HEK293 (cell line): ENCODE data around the gene PREX1.

Experiments used
- CTCF ChIA-PET: fragments of 350-600 bp; formaldehyde crosslinking; extraction: SDS; loops from one replicate; lab custom pipeline; 2021; ENCODE audit warnings: antibody characterized with exemption; lab: Yijun Ruan, JAX
- POLR2A ChIA-PET: fragments of 300-600 bp; formaldehyde crosslinking; extraction: SDS; loops from one replicate; lab custom pipeline; 2020; ENCODE audit warnings: antibody characterized with exemption, inconsistent platforms; lab: Yijun Ruan, JAX
- H3K27ac ChIP-seq: fragments of 200-500 bp; sonication (Bioruptor generic); 2 replicates; pipeline ENCODE4 v1.5.1; 2014; ENCODE audit warnings: low read depth, low read length, control low read depth, inconsistent platforms; ENCODE audit errors: extremely low read depth
- H3K36me3 ChIP-seq, 2 experiments: fragments of 200-500 bp in 1 of 2; sonication (Bioruptor generic) in 1 of 2; 1 replicate in 1 of 2; 2 replicates in 1 of 2; pipeline ENCODE4 v1.5.1; 2014 to 2017; ENCODE audit warnings: inconsistent platforms in 2 of 2, low read length in 2 of 2; ENCODE audit not compliant: control insufficient read depth in 2 of 2, insufficient read depth in 1 of 2
- H3K4me1 ChIP-seq: fragments of 200-500 bp; sonication (Bioruptor generic); 2 replicates; pipeline ENCODE4 v1.5.1; 2014; ENCODE audit warnings: mild to moderate bottlenecking, low read length, inconsistent platforms; ENCODE audit not compliant: control insufficient read depth, insufficient read depth
- H3K4me3 ChIP-seq: 2 replicates; pipeline ENCODE4 v1.5.1; 2011; ENCODE audit warnings: low read depth, mild to moderate bottlenecking, control low read depth, low read length, moderate library complexity
- H3K9me3 ChIP-seq: fragments of 200-500 bp; sonication (Bioruptor generic); 2 replicates; pipeline ENCODE4 v1.5.1; 2014; ENCODE audit warnings: low read depth, low read length, inconsistent platforms; ENCODE audit not compliant: control insufficient read depth, insufficient read depth
- HOXA7 ChIP-seq: sonication (generic); formaldehyde crosslinking; IDR thresholded peaks from 2 replicates; pipeline ENCODE4 v1.8.1; 2022; ENCODE audit warnings: missing genetic modification reagents, borderline replicate concordance
- KLF1 ChIP-seq: fragments of 450-650 bp; formaldehyde crosslinking; IDR thresholded peaks from 2 replicates; pipeline ENCODE4 v1.5.1; 2016; ENCODE audit warnings: missing biosample characterization, missing genetic modification characterization
- KLF8 ChIP-seq: fragments of 450-650 bp; formaldehyde crosslinking; IDR thresholded peaks from 2 replicates; pipeline ENCODE4 v1.5.1; 2016; ENCODE audit warnings: missing biosample characterization, missing genetic modification characterization
- MEIS1 ChIP-seq: sonication (generic); formaldehyde crosslinking; IDR thresholded peaks from 2 replicates; pipeline ENCODE4 v1.8.1; 2022; ENCODE audit warnings: missing genetic modification reagents, mild to moderate bottlenecking, borderline replicate concordance
- YY2 ChIP-seq: fragments of 450-650 bp; formaldehyde crosslinking; IDR thresholded peaks from 2 replicates; pipeline ENCODE4 v1.5.1; 2016; ENCODE audit warnings: missing biosample characterization, missing genetic modification characterization
- ZNF132 ChIP-seq: fragments of 450-650 bp; formaldehyde crosslinking; IDR thresholded peaks from 2 replicates; pipeline ENCODE4 v1.5.1; 2017; ENCODE audit warnings: missing biosample characterization, missing genetic modification characterization, borderline replicate concordance
- ZNF133 ChIP-seq: fragments of 450-650 bp; formaldehyde crosslinking; IDR thresholded peaks from 2 replicates; pipeline ENCODE4 v1.5.1; 2016; ENCODE audit warnings: missing biosample characterization, missing genetic modification characterization
- ZNF202 ChIP-seq: fragments of 450-650 bp; formaldehyde crosslinking; IDR thresholded peaks from 2 replicates; pipeline ENCODE4 v1.5.1; 2016; ENCODE audit warnings: missing biosample characterization, missing genetic modification characterization, borderline replicate concordance
- ZNF239 ChIP-seq: fragments of 450-650 bp; formaldehyde crosslinking; IDR thresholded peaks from 2 replicates; pipeline ENCODE4 v1.5.1; 2016; ENCODE audit warnings: missing biosample characterization, missing genetic modification characterization
- ZNF366 ChIP-seq: fragments of 450-650 bp; formaldehyde crosslinking; conservative IDR thresholded peaks from 2 replicates; pipeline ENCODE4 v1.5.1; 2016; ENCODE audit warnings: missing biosample characterization, missing genetic modification characterization
- ZNF426 ChIP-seq: fragments of 450-650 bp; formaldehyde crosslinking; IDR thresholded peaks from 2 replicates; pipeline ENCODE4 v1.5.1; 2017; ENCODE audit warnings: missing biosample characterization, missing genetic modification characterization, mild to moderate bottlenecking, inconsistent platforms, moderate library complexity
- ZNF501 ChIP-seq: fragments of 450-650 bp; formaldehyde crosslinking; IDR thresholded peaks from 2 replicates; pipeline ENCODE4 v1.5.1; 2016; ENCODE audit warnings: missing biosample characterization, missing genetic modification characterization
- ZNF621 ChIP-seq: fragments of 450-650 bp; formaldehyde crosslinking; IDR thresholded peaks from 2 replicates; pipeline ENCODE4 v1.5.1; 2017; ENCODE audit warnings: missing biosample characterization, missing genetic modification characterization
- ZNF658 ChIP-seq: fragments of 450-650 bp; formaldehyde crosslinking; IDR thresholded peaks from 2 replicates; pipeline ENCODE4; 2016; ENCODE audit warnings: missing biosample characterization, missing genetic modification characterization
- ZSCAN23 ChIP-seq: fragments of 450-650 bp; formaldehyde crosslinking; IDR thresholded peaks from 2 replicates; pipeline ENCODE4 v1.5.1; 2016; ENCODE audit warnings: missing biosample characterization, missing genetic modification characterization
- TF ChIP-seq, protein P1 (sequence below): fragments of 450-650 bp; formaldehyde crosslinking; IDR thresholded peaks from 2 replicates; pipeline ENCODE4 v1.5.1; 2016; ENCODE audit warnings: missing biosample characterization, missing genetic modification characterization, low read depth
- TF ChIP-seq, protein P2 (sequence below): fragments of 450-650 bp; formaldehyde crosslinking; IDR thresholded peaks from 2 replicates; pipeline ENCODE4 v1.5.1; 2016; ENCODE audit warnings: missing biosample characterization, missing genetic modification characterization, borderline replicate concordance
- TF ChIP-seq, protein P3 (sequence below): fragments of 450-650 bp; formaldehyde crosslinking; IDR thresholded peaks from 2 replicates; pipeline ENCODE4 v1.5.1; 2016; ENCODE audit warnings: missing biosample characterization, missing genetic modification characterization
- TF ChIP-seq, protein P4 (sequence below): fragments of 450-650 bp; formaldehyde crosslinking; IDR thresholded peaks from 2 replicates; pipeline ENCODE4 v1.5.1; 2016; ENCODE audit warnings: missing biosample characterization, missing genetic modification characterization

PREX1 gene

DNA sequence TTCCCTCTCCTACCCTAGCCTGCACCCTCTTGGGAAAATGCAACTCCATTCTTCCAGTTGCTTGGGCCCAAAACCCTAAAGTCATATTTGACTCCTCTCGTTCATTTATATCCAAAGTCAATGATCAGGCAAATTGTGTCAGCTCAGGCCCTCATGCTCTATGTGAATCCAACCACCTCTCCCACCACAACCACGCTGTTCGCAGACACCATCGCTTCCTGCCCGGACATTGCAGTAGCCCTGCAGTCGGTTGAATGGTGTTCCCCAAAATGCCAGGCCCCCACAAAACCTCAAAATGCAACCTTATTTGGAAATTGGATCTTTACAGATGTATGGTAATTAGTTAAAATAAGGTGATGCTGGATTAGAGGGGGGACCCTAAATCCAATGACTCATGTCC is 98.3 kb downstream of the PREX1 start:
- H3K4me1 ChIP-seq: no peaks in the 10 kb centered on the region
- TF ChIP-seq YY2 (no peak), ZNF132 (tag by site-specific recombination) (no peak), ZSCAN23 (tag by site-specific recombination) (no peak), ZNF366 (tag by site-specific recombination) (no peak)
- TF ChIP-seq, protein P1, sequence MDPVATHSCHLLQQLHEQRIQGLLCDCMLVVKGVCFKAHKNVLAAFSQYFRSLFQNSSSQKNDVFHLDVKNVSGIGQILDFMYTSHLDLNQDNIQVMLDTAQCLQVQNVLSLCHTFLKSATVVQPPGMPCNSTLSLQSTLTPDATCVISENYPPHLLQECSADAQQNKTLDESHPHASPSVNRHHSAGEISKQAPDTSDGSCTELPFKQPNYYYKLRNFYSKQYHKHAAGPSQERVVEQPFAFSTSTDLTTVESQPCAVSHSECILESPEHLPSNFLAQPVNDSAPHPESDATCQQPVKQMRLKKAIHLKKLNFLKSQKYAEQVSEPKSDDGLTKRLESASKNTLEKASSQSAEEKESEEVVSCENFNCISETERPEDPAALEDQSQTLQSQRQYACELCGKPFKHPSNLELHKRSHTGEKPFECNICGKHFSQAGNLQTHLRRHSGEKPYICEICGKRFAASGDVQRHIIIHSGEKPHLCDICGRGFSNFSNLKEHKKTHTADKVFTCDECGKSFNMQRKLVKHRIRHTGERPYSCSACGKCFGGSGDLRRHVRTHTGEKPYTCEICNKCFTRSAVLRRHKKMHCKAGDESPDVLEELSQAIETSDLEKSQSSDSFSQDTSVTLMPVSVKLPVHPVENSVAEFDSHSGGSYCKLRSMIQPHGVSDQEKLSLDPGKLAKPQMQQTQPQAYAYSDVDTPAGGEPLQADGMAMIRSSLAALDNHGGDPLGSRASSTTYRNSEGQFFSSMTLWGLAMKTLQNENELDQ (tag by site-specific recombination): no peak
- TF ChIP-seq, protein P2, sequence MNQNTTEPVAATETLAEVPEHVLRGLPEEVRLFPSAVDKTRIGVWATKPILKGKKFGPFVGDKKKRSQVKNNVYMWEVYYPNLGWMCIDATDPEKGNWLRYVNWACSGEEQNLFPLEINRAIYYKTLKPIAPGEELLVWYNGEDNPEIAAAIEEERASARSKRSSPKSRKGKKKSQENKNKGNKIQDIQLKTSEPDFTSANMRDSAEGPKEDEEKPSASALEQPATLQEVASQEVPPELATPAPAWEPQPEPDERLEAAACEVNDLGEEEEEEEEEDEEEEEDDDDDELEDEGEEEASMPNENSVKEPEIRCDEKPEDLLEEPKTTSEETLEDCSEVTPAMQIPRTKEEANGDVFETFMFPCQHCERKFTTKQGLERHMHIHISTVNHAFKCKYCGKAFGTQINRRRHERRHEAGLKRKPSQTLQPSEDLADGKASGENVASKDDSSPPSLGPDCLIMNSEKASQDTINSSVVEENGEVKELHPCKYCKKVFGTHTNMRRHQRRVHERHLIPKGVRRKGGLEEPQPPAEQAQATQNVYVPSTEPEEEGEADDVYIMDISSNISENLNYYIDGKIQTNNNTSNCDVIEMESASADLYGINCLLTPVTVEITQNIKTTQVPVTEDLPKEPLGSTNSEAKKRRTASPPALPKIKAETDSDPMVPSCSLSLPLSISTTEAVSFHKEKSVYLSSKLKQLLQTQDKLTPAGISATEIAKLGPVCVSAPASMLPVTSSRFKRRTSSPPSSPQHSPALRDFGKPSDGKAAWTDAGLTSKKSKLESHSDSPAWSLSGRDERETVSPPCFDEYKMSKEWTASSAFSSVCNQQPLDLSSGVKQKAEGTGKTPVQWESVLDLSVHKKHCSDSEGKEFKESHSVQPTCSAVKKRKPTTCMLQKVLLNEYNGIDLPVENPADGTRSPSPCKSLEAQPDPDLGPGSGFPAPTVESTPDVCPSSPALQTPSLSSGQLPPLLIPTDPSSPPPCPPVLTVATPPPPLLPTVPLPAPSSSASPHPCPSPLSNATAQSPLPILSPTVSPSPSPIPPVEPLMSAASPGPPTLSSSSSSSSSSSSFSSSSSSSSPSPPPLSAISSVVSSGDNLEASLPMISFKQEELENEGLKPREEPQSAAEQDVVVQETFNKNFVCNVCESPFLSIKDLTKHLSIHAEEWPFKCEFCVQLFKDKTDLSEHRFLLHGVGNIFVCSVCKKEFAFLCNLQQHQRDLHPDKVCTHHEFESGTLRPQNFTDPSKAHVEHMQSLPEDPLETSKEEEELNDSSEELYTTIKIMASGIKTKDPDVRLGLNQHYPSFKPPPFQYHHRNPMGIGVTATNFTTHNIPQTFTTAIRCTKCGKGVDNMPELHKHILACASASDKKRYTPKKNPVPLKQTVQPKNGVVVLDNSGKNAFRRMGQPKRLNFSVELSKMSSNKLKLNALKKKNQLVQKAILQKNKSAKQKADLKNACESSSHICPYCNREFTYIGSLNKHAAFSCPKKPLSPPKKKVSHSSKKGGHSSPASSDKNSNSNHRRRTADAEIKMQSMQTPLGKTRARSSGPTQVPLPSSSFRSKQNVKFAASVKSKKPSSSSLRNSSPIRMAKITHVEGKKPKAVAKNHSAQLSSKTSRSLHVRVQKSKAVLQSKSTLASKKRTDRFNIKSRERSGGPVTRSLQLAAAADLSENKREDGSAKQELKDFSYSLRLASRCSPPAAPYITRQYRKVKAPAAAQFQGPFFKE (tag by site-specific recombination): no peak
- no peak overlapping the region for H3K4me3 ChIP-seq
- peaks cover 0 to 8% of the 10 kb centered on the region in 2 experiments; a peak in 1 of 3 replicates for H3K36me3 ChIP-seq
- no peaks in the 10 kb centered on the region for H3K9me3 ChIP-seq
- no peak overlapping the region for H3K27ac ChIP-seq
- POLR2A ChIA-PET: no interaction called here
- CTCF ChIA-PET: no interaction called here

DNA sequence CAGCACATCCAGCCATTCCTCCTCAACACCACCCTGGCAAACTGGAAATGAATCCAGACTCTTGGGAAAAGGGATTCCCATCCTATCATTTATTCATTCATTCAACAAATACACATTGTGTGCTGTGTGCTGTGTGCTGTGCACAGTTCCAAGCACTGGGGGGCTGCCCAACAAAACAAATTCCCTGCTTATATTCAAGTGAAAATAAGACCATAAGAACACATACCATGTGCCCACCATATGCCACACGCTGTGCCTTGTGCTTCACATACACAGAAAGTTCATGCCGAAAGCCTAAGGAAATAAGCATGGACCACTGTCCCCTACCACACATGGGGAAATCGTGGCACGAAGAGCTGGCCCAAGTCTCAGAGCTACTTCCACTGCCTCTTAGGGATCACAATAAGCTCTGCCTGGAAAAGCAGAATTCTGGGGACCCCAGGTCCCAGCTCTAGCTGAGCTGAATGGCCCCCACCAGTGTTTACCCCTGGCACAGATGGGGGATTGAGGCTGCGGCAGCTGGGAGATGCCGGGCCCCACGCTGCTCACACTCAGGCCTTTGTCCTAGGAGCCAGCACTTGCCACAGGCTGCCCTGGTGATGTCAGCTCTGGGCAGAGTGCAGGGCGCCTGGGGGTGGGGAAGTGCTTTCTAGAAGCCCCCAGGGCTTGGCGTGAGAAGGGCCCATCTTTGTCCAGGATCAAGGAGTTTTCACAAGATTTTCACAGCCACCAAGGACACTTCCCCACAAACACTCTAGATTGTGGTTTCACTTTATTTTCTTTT is 99.6 kb downstream of the PREX1 start:
- CTCF ChIA-PET: interaction anchor here (0.8 kb wide), 2 partner anchors 177 kb away, joined by 3 read pairs; no protein-coding TSS in a partner anchor
- POLR2A ChIA-PET: no interaction called here
- TF ChIP-seq ZNF202 (no peak), KLF1 (tag by site-specific recombination) (no peak), ZNF426 (tag by site-specific recombination) (no peak), ZNF133 (no peak), ZSCAN23 (tag by site-specific recombination) (no peak), ZNF621 (tag by site-specific recombination) (no peak), ZNF239 (tag by site-specific recombination) (no peak), MEIS1 (CRISPR knock-in tag) (no peak), ZNF658 (no peak), HOXA7 (no peak), KLF8 (no peak), ZNF501 (tag by site-specific recombination) (no peak)
- TF ChIP-seq, protein P3, sequence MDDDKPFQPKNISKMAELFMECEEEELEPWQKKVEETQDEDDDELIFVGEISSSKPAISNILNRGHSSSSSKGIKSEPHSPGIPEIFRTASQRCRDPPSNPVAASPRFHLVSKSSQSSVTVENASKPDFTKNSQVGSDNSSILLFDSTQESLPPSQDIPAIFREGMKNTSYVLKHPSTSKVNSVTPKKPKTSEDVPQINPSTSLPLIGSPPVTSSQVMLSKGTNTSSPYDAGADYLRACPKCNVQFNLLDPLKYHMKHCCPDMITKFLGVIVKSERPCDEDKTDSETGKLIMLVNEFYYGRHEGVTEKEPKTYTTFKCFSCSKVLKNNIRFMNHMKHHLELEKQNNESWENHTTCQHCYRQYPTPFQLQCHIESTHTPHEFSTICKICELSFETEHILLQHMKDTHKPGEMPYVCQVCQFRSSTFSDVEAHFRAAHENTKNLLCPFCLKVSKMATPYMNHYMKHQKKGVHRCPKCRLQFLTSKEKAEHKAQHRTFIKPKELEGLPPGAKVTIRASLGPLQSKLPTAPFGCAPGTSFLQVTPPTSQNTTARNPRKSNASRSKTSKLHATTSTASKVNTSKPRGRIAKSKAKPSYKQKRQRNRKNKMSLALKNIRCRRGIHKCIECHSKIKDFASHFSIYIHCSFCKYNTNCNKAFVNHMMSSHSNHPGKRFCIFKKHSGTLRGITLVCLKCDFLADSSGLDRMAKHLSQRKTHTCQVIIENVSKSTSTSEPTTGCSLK (tag by site-specific recombination): no peak
- TF ChIP-seq, protein P4, sequence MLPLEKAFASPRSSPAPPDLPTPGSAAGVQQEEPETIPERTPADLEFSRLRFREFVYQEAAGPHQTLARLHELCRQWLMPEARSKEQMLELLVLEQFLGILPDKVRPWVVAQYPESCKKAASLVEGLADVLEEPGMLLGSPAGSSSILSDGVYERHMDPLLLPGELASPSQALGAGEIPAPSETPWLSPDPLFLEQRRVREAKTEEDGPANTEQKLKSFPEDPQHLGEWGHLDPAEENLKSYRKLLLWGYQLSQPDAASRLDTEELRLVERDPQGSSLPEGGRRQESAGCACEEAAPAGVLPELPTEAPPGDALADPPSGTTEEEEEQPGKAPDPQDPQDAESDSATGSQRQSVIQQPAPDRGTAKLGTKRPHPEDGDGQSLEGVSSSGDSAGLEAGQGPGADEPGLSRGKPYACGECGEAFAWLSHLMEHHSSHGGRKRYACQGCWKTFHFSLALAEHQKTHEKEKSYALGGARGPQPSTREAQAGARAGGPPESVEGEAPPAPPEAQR (tag by site-specific recombination): no peak

More for the DNA sequence above, 99.6 kb downstream of the PREX1 start:
- Histone ChIP-seq H3K4me3 (no peak overlapping the region), H3K36me3 (peaks cover 0 to 8% of the 10 kb centered on the region in 2 experiments; a peak in 1 of 3 replicates), H3K27ac (no peak overlapping the region), H3K9me3 (no peaks in the 10 kb centered on the region), H3K4me1 (no peaks in the 10 kb centered on the region)
